GM23338 (cell line): ENCODE measurements around the gene CD300LB.

Experiments
- EZH2 ChIP-seq: fragments of 200-600 bp; sonication (generic); IDR thresholded peaks from one replicate; pipeline ENCODE4 v1.8.0; 2017; ENCODE audit warnings: antibody characterized with exemption, mild to moderate bottlenecking, low read depth; ENCODE audit not compliant: unreplicated experiment
- JUNB ChIP-seq: IDR thresholded peaks from one replicate; pipeline ENCODE4 v1.6.1; 2016; ENCODE audit warnings: antibody characterized with exemption; ENCODE audit not compliant: unreplicated experiment
- POLR2AphosphoS5 ChIP-seq: IDR thresholded peaks from 2 replicates; pipeline ENCODE4 v1.6.1; 2016; ENCODE audit warnings: antibody characterized with exemption, low read depth
- TF ChIP-seq, protein P1 (sequence below), 2 experiments: fragments of 200-600 bp in 1 of 2; sonication (generic) in 1 of 2; conservative IDR thresholded peaks; 2 replicates each; pipeline versions ENCODE4 v1.5.1 to v1.6.1; 2016 to 2017; ENCODE audit warnings: antibody characterized with exemption in 2 of 2, low read depth in 2 of 2, mild to moderate bottlenecking in 2 of 2, moderate library complexity in 1 of 2

DNA sequence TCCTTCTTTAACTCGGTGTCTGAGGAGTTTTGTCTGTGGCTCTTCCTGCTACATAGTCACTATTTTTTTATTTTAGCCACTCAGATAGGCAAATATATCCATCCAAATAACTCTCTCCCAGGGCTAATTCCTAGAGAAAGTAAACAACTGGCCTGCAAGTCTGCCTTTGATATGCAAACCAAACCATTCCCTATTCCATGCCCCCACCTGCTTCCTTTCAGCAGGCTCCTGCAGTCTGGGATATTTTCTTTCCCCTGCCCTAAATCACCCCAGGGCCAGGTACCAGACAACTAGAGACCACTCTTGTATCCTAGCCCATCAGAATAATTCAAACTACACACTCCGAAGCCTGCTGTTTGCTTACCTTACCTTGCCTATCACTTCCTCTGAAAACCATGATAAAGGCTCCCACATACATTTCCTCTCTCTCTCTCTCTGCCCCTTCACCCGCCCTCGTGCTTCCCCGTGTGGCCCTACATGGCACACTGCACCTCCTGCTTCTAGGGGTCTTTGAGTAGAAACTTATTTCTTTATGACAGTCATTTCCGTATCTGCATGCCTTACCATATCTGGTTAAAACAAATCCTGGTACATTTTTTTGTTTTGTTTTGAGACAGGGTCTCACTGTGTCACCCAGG lies 27.7 kb upstream of the CD300LB start:
- TF ChIP-seq POLR2AphosphoS5 (no peak), EZH2 (no peak), JUNB (no peak)
- TF ChIP-seq, protein P1, sequence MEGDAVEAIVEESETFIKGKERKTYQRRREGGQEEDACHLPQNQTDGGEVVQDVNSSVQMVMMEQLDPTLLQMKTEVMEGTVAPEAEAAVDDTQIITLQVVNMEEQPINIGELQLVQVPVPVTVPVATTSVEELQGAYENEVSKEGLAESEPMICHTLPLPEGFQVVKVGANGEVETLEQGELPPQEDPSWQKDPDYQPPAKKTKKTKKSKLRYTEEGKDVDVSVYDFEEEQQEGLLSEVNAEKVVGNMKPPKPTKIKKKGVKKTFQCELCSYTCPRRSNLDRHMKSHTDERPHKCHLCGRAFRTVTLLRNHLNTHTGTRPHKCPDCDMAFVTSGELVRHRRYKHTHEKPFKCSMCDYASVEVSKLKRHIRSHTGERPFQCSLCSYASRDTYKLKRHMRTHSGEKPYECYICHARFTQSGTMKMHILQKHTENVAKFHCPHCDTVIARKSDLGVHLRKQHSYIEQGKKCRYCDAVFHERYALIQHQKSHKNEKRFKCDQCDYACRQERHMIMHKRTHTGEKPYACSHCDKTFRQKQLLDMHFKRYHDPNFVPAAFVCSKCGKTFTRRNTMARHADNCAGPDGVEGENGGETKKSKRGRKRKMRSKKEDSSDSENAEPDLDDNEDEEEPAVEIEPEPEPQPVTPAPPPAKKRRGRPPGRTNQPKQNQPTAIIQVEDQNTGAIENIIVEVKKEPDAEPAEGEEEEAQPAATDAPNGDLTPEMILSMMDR (conservative IDR thresholded peaks at IDR 0.05; ENCODE audit: low read depth in 2 of 2), result no peak
